ENCODE data around the gene SLC37A3.
A peak's percentile ranks its signal among the peaks of the same experiment; 100 is the strongest.

SLC37A3 gene

GRCh38 chr7:140304191-140304799 is 94.0 kb downstream of the SLC37A3 start:
- H3K4me3 ChIP-seq, result no peak overlapping the region
- no peaks in the 10 kb centered on the region for H3K9me3 ChIP-seq
- no peaks in the 10 kb centered on the region for H3K4me1 ChIP-seq
- no peak overlapping the region for H3K27ac ChIP-seq
- TF ChIP-seq CTCF (IDR thresholded peaks at IDR 0.05), result no peak
- H3K36me3 ChIP-seq, result no peaks in the 10 kb centered on the region
- no peaks in the 10 kb centered on the region for H3K27me3 ChIP-seq
- DNase-seq, result no peak
- intact Hi-C loops (cut with DNase I; ENCODE audit: low total_unique reads), result no loop called here

GRCh38 chr7:140300243-140301136 is 97.8 kb downstream of the SLC37A3 start:
- peak in 1 of 2 donors; percentile 37 for DNase-seq
- Histone ChIP-seq H3K4me1 (no peaks in the 10 kb centered on the region), H3K27ac (no peak overlapping the region), H3K27me3 (no peaks in the 10 kb centered on the region), H3K4me3 (no peak overlapping the region), H3K36me3 (no peaks in the 10 kb centered on the region), H3K9me3 (no peaks in the 10 kb centered on the region)
- intact Hi-C loops (cut with DNase I; ENCODE audit: low total_unique reads), result no loop called here
- TF ChIP-seq CTCF (IDR thresholded peaks at IDR 0.05), result no peak

- no peaks in the 10 kb centered on the region for H3K9me3 ChIP-seq
- no peaks in the 10 kb centered on the region for H3K36me3 ChIP-seq
- no peak for DNase-seq
- H3K27me3 ChIP-seq, result no peaks in the 10 kb centered on the region
- intact Hi-C loops (cut with DNase I; ENCODE audit: low total_unique reads), result no loop called here
- no peaks in the 10 kb centered on the region for H3K4me1 ChIP-seq
- no peak overlapping the region for H3K4me3 ChIP-seq
- TF ChIP-seq CTCF (IDR thresholded peaks at IDR 0.05), result no peak
- H3K27ac ChIP-seq, result no peak overlapping the region
Observed at GRCh38 chr7:140298213-140298612, 100.1 kb downstream of the SLC37A3 start.

GRCh38 chr7:140297192-140297591 is 101.1 kb downstream of the SLC37A3 start:
- no peaks in the 10 kb centered on the region for H3K4me1 ChIP-seq
- no peak overlapping the region for H3K4me3 ChIP-seq
- H3K36me3 ChIP-seq, result no peaks in the 10 kb centered on the region
- intact Hi-C loops (cut with DNase I; ENCODE audit: low total_unique reads), result no loop called here
- H3K9me3 ChIP-seq, result no peaks in the 10 kb centered on the region
- TF ChIP-seq CTCF (IDR thresholded peaks at IDR 0.05), result no peak
- H3K27me3 ChIP-seq, result no peaks in the 10 kb centered on the region
- H3K27ac ChIP-seq, result no peak overlapping the region
- peak in 1 of 2 donors; percentile 35 for DNase-seq

GRCh38 chr7:140295224-140295738 is 103.0 kb downstream of the SLC37A3 start:
- H3K27ac ChIP-seq, result no peak overlapping the region
- H3K9me3 ChIP-seq, result no peaks in the 10 kb centered on the region
- no peaks in the 10 kb centered on the region for H3K36me3 ChIP-seq
- no peaks in the 10 kb centered on the region for H3K27me3 ChIP-seq
- TF ChIP-seq CTCF (IDR thresholded peaks at IDR 0.05), result no peak
- H3K4me3 ChIP-seq, result no peak overlapping the region
- intact Hi-C loops (cut with DNase I; ENCODE audit: low total_unique reads), result no loop called here
- peak in 1 of 2 donors; percentile 21 for DNase-seq
- no peaks in the 10 kb centered on the region for H3K4me1 ChIP-seq

All from tibial artery (tissue), 4 donors.